HS-27A (cell line): ENCODE results near the gene TBC1D14.

ENCODE experiments used
- DNase-seq: peaks from one replicate; pipeline ENCODE4 v3.0.0-alpha.2; 2012; ENCODE audit warnings: low read depth, missing footprints

TBC1D14 gene

GRCh38 chr4:6929812-6930464 lies 20.3 kb downstream of the TBC1D14 start:
- no peak for DNase-seq

GRCh38 chr4:6932475-6932874 lies 22.8 kb downstream of the TBC1D14 start:
- no peak for DNase-seq

- no peak for DNase-seq
Measured at GRCh38 chr4:6932918-6933317, 23.3 kb downstream of the TBC1D14 start.

- DNase-seq: no peak
Measured at GRCh38 chr4:6933691-6934430, 24.2 kb downstream of the TBC1D14 start.

- DNase-seq: no peak
Measured at GRCh38 chr4:6935965-6936364, 26.3 kb downstream of the TBC1D14 start.

GRCh38 chr4:6937201-6937600 lies 27.6 kb downstream of the TBC1D14 start:
- DNase-seq: no peak

GRCh38 chr4:6937754-6938153 lies 28.1 kb downstream of the TBC1D14 start:
- DNase-seq: no peak

GRCh38 chr4:6938237-6938636 lies 28.6 kb downstream of the TBC1D14 start:
- DNase-seq: no peak

GRCh38 chr4:6938647-6939271 lies 29.1 kb downstream of the TBC1D14 start:
- DNase-seq: no peak

GRCh38 chr4:6939761-6940743 lies 30.4 kb downstream of the TBC1D14 start:
- DNase-seq: no peak

- DNase-seq: no peak
Measured at GRCh38 chr4:6940744-6941137, 31.1 kb downstream of the TBC1D14 start.

- DNase-seq: no peak
Measured at GRCh38 chr4:6941796-6942195, 32.2 kb downstream of the TBC1D14 start.

GRCh38 chr4:6942238-6942800 lies 32.7 kb downstream of the TBC1D14 start:
- DNase-seq: peak; percentile 42

GRCh38 chr4:6943012-6943884 lies 33.6 kb downstream of the TBC1D14 start:
- no peak for DNase-seq

- DNase-seq: no peak
Measured at GRCh38 chr4:6943885-6944225, 34.2 kb downstream of the TBC1D14 start.

- no peak for DNase-seq
Measured at GRCh38 chr4:6944301-6945051, 34.9 kb downstream of the TBC1D14 start.

- DNase-seq: no peak
Measured at GRCh38 chr4:6945052-6945409, 35.4 kb downstream of the TBC1D14 start.

GRCh38 chr4:6946497-6946896 lies 36.9 kb downstream of the TBC1D14 start:
- DNase-seq: no peak

GRCh38 chr4:6948134-6948460 lies 38.5 kb downstream of the TBC1D14 start:
- DNase-seq: no peak

GRCh38 chr4:6951880-6952381 lies 42.3 kb downstream of the TBC1D14 start:
- no peak for DNase-seq
